NCI-H1930 (cell line): ENCODE measurements around the gene SHKBP1.
A peak's percentile ranks its signal among the peaks of the same experiment; 100 is the strongest.

ENCODE experiments used
- DNase-seq, 2 experiments: peaks; one replicate each; lab custom pipeline; 2025; lab: John Stamatoyannopoulos, UW

Gene SHKBP1

GRCh38 chr19:40601134-40601974 is 24.7 kb downstream of the SHKBP1 start, which contains the start of gene LTBP4:
Gene LTBP4, plus strand, starts transcription at chr19:40601369. Its CDS starts 19 bp downstream, at chr19:40601388.
- DNase-seq, result peak; percentile 28 to 53

GRCh38 chr19:40603071-40603388 is 26.4 kb downstream of the SHKBP1 start:
- DNase-seq, result no peak

GRCh38 chr19:40603389-40604170 is 26.9 kb downstream of the SHKBP1 start:
- DNase-seq, result peak; percentile 92 to 97

- no peak for DNase-seq
These were observed 27.5 kb downstream of the SHKBP1 start for GRCh38 chr19:40604171-40604646.

GRCh38 chr19:40604647-40605215 is 28.1 kb downstream of the SHKBP1 start:
- DNase-seq, result no peak

- peak; percentile 45 to 51 for DNase-seq
These were observed 28.7 kb downstream of the SHKBP1 start for GRCh38 chr19:40605216-40605971.

- DNase-seq, result no peak
These were observed 30.9 kb downstream of the SHKBP1 start for GRCh38 chr19:40607311-40608239.

- no peak for DNase-seq
These were observed 31.6 kb downstream of the SHKBP1 start for GRCh38 chr19:40608240-40608621.

- DNase-seq, result no peak
These were observed 32.3 kb downstream of the SHKBP1 start for GRCh38 chr19:40608957-40609356.

- no peak for DNase-seq
These were observed 33.1 kb downstream of the SHKBP1 start for GRCh38 chr19:40609561-40610395.

- DNase-seq, result no peak
These were observed 33.9 kb downstream of the SHKBP1 start for GRCh38 chr19:40610396-40611064.

- DNase-seq, result no peak
These were observed 34.4 kb downstream of the SHKBP1 start for GRCh38 chr19:40611096-40611495.

- DNase-seq, result no peak
These were observed 35.4 kb downstream of the SHKBP1 start for GRCh38 chr19:40611900-40612698.

- peak; percentile 62 to 65 for DNase-seq
These were observed 36.4 kb downstream of the SHKBP1 start for GRCh38 chr19:40612831-40613689.

GRCh38 chr19:40613690-40614621 is 37.3 kb downstream of the SHKBP1 start:
- DNase-seq, result peak; percentile 81 to 86
